Ramos (cell line): Measurements from ENCODE around the gene ZHX3.

Source experiments
- in situ Hi-C: fragments of 300-500 bp; cut with MboI; formaldehyde crosslinking; loops from one replicate; pipeline ENCODE4 v1.14.3; 2022; ENCODE audit warnings: low sequenced_read_pairs; ENCODE audit not compliant: unreplicated experiment

The ZHX3 gene

GRCh38 chr20:41131594-41132387, 185.7 kb downstream of the ZHX3 start:
- in situ Hi-C loops: no loop called here
